NT2/D1 (cell line): ENCODE data around the gene SPPL2A.

Experiments
- YY1 ChIP-seq: IDR thresholded peaks from 2 replicates; pipeline ENCODE4 v1.6.1; 2011; ENCODE audit not compliant: insufficient read length, insufficient read depth
- ZNF274 ChIP-seq: IDR thresholded peaks from 2 replicates; pipeline ENCODE4 v1.6.1; 2011; ENCODE audit warnings: mild to moderate bottlenecking, low read depth, low read length

GRCh38 chr15:50736823-50737222, 28.7 kb downstream of the SPPL2A start:
- no peak for TF ChIP-seq YY1
- no peak for TF ChIP-seq ZNF274
